Measurements from ENCODE around the gene GRB14. TPM values are rescaled to one million over a fixed set of nuclear protein-coding genes. Genes with fewer than 3 reads are reported as not detected.
"Not testable (repeated sequence)": the region's sequence is repeated elsewhere in the genome, so short reads cannot be mapped to it uniquely, and the experiment has no call there.

Gene GRB14
- total RNA-seq, 1 experiment from 2014 or later = not detected

DNA sequence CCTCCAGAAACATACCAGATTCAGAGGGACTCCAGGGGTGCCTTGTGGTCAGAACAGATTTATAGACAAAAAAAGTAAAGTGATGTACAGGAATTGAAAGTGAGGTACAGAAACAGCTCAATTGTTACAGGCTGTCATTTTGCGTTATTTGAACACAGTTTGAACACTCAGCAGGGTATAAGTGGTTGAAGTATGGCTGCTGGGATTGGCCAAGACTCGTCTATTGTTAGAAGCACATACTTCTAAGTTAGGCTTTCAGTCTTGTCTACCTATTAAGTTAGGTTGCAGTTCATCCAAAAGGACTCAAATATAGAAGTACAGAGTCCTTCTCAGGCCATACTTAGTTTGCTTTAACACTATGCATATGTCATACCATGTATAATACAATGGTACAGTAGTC is 21.0 kb upstream of the GRB14 start:
- no peak overlapping the region for H3K27ac ChIP-seq (ENCODE audit: low read length)
- no peaks in the 10 kb centered on the region for H3K9me3 ChIP-seq (ENCODE audit: control insufficient read depth, insufficient read depth, low read depth, low read length)
- no peak for DNase-seq (ENCODE audit: low read depth, low spot score)
- no peak overlapping the region for H3K4me3 ChIP-seq (ENCODE audit: low read depth in 2 of 2, low read length in 2 of 2)
- BruUV-seq (replicated peaks) = no TSS peak
- intact Hi-C loops (cut with micrococcal nuclease; ENCODE audit: unreplicated experiment) = no loop called here
- in situ Hi-C loops (cut with HindIII; ENCODE audit: low pct_unique_long_range_greater_than_20kb, low sequenced_read_pairs) = no loop called here
- POLR2A ChIA-PET = interaction anchor here (0.6 kb wide), 1 partner anchor 23 kb away, joined by 4 read pairs; no protein-coding TSS in a partner anchor
- CTCF ChIA-PET = no interaction called here
- H3K36me3 ChIP-seq (ENCODE audit: control insufficient read depth, insufficient read depth, low read length) = no peaks in the 10 kb centered on the region
- no peaks in the 10 kb centered on the region for H3K4me1 ChIP-seq (ENCODE audit: control insufficient read depth, insufficient read depth, low read length)
- TF ChIP-seq POLR2AphosphoS5 (IDR thresholded peaks at IDR 0.05; ENCODE audit: low read depth, low read length) (no peak), TCF7L2 (IDR thresholded peaks at IDR 0.05; ENCODE audit: low read depth, low read length) (no peak), SIN3A (IDR thresholded peaks at IDR 0.05; ENCODE audit: borderline replicate concordance, insufficient read depth, low read depth, low read length) (no peak)
- TF ChIP-seq, protein P1, sequence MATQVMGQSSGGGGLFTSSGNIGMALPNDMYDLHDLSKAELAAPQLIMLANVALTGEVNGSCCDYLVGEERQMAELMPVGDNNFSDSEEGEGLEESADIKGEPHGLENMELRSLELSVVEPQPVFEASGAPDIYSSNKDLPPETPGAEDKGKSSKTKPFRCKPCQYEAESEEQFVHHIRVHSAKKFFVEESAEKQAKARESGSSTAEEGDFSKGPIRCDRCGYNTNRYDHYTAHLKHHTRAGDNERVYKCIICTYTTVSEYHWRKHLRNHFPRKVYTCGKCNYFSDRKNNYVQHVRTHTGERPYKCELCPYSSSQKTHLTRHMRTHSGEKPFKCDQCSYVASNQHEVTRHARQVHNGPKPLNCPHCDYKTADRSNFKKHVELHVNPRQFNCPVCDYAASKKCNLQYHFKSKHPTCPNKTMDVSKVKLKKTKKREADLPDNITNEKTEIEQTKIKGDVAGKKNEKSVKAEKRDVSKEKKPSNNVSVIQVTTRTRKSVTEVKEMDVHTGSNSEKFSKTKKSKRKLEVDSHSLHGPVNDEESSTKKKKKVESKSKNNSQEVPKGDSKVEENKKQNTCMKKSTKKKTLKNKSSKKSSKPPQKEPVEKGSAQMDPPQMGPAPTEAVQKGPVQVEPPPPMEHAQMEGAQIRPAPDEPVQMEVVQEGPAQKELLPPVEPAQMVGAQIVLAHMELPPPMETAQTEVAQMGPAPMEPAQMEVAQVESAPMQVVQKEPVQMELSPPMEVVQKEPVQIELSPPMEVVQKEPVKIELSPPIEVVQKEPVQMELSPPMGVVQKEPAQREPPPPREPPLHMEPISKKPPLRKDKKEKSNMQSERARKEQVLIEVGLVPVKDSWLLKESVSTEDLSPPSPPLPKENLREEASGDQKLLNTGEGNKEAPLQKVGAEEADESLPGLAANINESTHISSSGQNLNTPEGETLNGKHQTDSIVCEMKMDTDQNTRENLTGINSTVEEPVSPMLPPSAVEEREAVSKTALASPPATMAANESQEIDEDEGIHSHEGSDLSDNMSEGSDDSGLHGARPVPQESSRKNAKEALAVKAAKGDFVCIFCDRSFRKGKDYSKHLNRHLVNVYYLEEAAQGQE (IDR thresholded peaks at IDR 0.05; ENCODE audit: insufficient read depth in 1 of 2, low read depth in 2 of 2, low read length in 1 of 2) = no peak
- TF ChIP-seq, protein P2, sequence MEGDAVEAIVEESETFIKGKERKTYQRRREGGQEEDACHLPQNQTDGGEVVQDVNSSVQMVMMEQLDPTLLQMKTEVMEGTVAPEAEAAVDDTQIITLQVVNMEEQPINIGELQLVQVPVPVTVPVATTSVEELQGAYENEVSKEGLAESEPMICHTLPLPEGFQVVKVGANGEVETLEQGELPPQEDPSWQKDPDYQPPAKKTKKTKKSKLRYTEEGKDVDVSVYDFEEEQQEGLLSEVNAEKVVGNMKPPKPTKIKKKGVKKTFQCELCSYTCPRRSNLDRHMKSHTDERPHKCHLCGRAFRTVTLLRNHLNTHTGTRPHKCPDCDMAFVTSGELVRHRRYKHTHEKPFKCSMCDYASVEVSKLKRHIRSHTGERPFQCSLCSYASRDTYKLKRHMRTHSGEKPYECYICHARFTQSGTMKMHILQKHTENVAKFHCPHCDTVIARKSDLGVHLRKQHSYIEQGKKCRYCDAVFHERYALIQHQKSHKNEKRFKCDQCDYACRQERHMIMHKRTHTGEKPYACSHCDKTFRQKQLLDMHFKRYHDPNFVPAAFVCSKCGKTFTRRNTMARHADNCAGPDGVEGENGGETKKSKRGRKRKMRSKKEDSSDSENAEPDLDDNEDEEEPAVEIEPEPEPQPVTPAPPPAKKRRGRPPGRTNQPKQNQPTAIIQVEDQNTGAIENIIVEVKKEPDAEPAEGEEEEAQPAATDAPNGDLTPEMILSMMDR (IDR thresholded peaks at IDR 0.05) = no peak
- H3K27me3 ChIP-seq (ENCODE audit: control insufficient read depth, insufficient read depth, low read length) = no peaks in the 10 kb centered on the region
- ATAC-seq = no peak

GRCh38 chr2:164628319-164628718 is 7.0 kb upstream of the GRB14 start:
- ATAC-seq; H3K4me3 ChIP-seq (ENCODE audit: low read depth in 2 of 2, low read length in 2 of 2); H3K4me1 ChIP-seq (ENCODE audit: control insufficient read depth, insufficient read depth, low read length); BruUV-seq (replicated peaks); in situ Hi-C loops (cut with HindIII; ENCODE audit: low pct_unique_long_range_greater_than_20kb, low sequenced_read_pairs); H3K27ac ChIP-seq (ENCODE audit: low read length); POLR2A ChIA-PET; H3K36me3 ChIP-seq (ENCODE audit: control insufficient read depth, insufficient read depth, low read length); H3K27me3 ChIP-seq (ENCODE audit: control insufficient read depth, insufficient read depth, low read length); intact Hi-C loops (cut with micrococcal nuclease; ENCODE audit: unreplicated experiment); H3K9me3 ChIP-seq (ENCODE audit: control insufficient read depth, insufficient read depth, low read depth, low read length); DNase-seq (ENCODE audit: low read depth, low spot score); CTCF ChIA-PET: not testable (repeated sequence)

- TF ChIP-seq, protein P1 (IDR thresholded peaks at IDR 0.05; ENCODE audit: insufficient read depth in 1 of 2, low read depth in 2 of 2, low read length in 1 of 2) = no peak
- TF ChIP-seq, protein P2 (IDR thresholded peaks at IDR 0.05) = no peak
- TF ChIP-seq POLR2AphosphoS5 (IDR thresholded peaks at IDR 0.05; ENCODE audit: low read depth, low read length) (no peak), SIN3A (IDR thresholded peaks at IDR 0.05; ENCODE audit: borderline replicate concordance, insufficient read depth, low read depth, low read length) (no peak), TCF7L2 (IDR thresholded peaks at IDR 0.05; ENCODE audit: low read depth, low read length) (no peak)
- POLR2A ChIA-PET = no interaction called here
- BruUV-seq (replicated peaks) = no TSS peak
- CTCF ChIA-PET = no interaction called here
- ATAC-seq (no peak), DNase-seq (ENCODE audit: low read depth, low spot score) (no peak)
- H3K4me3 ChIP-seq (ENCODE audit: low read depth in 2 of 2, low read length in 2 of 2) = no peak overlapping the region
- intact Hi-C loops (cut with micrococcal nuclease; ENCODE audit: unreplicated experiment) = no loop called here
- no peaks in the 10 kb centered on the region for H3K4me1 ChIP-seq (ENCODE audit: control insufficient read depth, insufficient read depth, low read length)
- peaks cover 13% of the 10 kb centered on the region for H3K27me3 ChIP-seq (ENCODE audit: control insufficient read depth, insufficient read depth, low read length)
- no peaks in the 10 kb centered on the region for H3K36me3 ChIP-seq (ENCODE audit: control insufficient read depth, insufficient read depth, low read length)
- no peak overlapping the region for H3K27ac ChIP-seq (ENCODE audit: low read length)
- in situ Hi-C loops (cut with HindIII; ENCODE audit: low pct_unique_long_range_greater_than_20kb, low sequenced_read_pairs) = no loop called here
- no peaks in the 10 kb centered on the region for H3K9me3 ChIP-seq (ENCODE audit: control insufficient read depth, insufficient read depth, low read depth, low read length)
These were observed 4.2 kb upstream of the GRB14 start for GRCh38 chr2:164625378-164625971.

All from Panc1 (cell line).